ENCODE data around the gene MAP3K7.
A peak's percentile ranks its signal among the peaks of the same experiment; 100 is the strongest.
"Not testable (repeated sequence)": the region's sequence is repeated elsewhere in the genome, so short reads cannot be mapped to it uniquely, and the experiment has no call there.

Gene MAP3K7

GRCh38 chr6:90578894-90579549 lies 7.8 kb downstream of the MAP3K7 start:
- no peak for DNase-seq

GRCh38 chr6:90575267-90575666 lies 11.6 kb downstream of the MAP3K7 start:
- no peak for DNase-seq

GRCh38 chr6:90574610-90575009 lies 12.3 kb downstream of the MAP3K7 start:
- DNase-seq = peak; percentile 22

- DNase-seq = no peak
These were observed 13.2 kb downstream of the MAP3K7 start for GRCh38 chr6:90573624-90574023.

GRCh38 chr6:90572856-90573255 lies 14.0 kb downstream of the MAP3K7 start:
- no peak for DNase-seq

- no peak for DNase-seq
These were observed 17.6 kb downstream of the MAP3K7 start for GRCh38 chr6:90569223-90569622.

GRCh38 chr6:90567682-90568081 lies 19.2 kb downstream of the MAP3K7 start:
- not testable (repeated sequence) for DNase-seq

GRCh38 chr6:90562341-90562740 lies 24.5 kb downstream of the MAP3K7 start:
- DNase-seq = not testable (repeated sequence)

- DNase-seq = no peak
These were observed 26.9 kb downstream of the MAP3K7 start for GRCh38 chr6:90559931-90560330.

- DNase-seq = no peak
These were observed 29.9 kb downstream of the MAP3K7 start for GRCh38 chr6:90557006-90557405.

- no peak for DNase-seq
These were observed 38.9 kb downstream of the MAP3K7 start for GRCh38 chr6:90547991-90548390.

- DNase-seq = no peak
These were observed 39.8 kb downstream of the MAP3K7 start for GRCh38 chr6:90547079-90547478.

- peak; percentile 2 for DNase-seq
These were observed 41.4 kb downstream of the MAP3K7 start for GRCh38 chr6:90545448-90545847.

- DNase-seq = no peak
These were observed 42.1 kb downstream of the MAP3K7 start for GRCh38 chr6:90544741-90545140.

- no peak for DNase-seq
These were observed 42.8 kb downstream of the MAP3K7 start for GRCh38 chr6:90544081-90544480.

- DNase-seq = no peak
These were observed 45.7 kb downstream of the MAP3K7 start for GRCh38 chr6:90541221-90541620.

- peak; percentile 9 for DNase-seq
These were observed 48.4 kb downstream of the MAP3K7 start for GRCh38 chr6:90538278-90539046.

GRCh38 chr6:90537723-90538258 lies 49.1 kb downstream of the MAP3K7 start:
- peak; percentile 40 for DNase-seq

- DNase-seq = peak; percentile 27
These were observed 49.8 kb downstream of the MAP3K7 start for GRCh38 chr6:90537027-90537426.

GRCh38 chr6:90536520-90536919 lies 50.4 kb downstream of the MAP3K7 start:
- no peak for DNase-seq

GRCh38 chr6:90534337-90535025 lies 52.4 kb downstream of the MAP3K7 start:
- DNase-seq = no peak

GRCh38 chr6:90533615-90534336 lies 53.1 kb downstream of the MAP3K7 start:
- DNase-seq = no peak

GRCh38 chr6:90530882-90531281 lies 56.0 kb downstream of the MAP3K7 start:
- DNase-seq = no peak
